Muscle layer of colon (tissue), 2 donors: ENCODE results near the gene OR52J3.
"Not testable (repeated sequence)": the region's sequence is repeated elsewhere in the genome, so short reads cannot be mapped to it uniquely, and the experiment has no call there.

Experiments
- H3K27ac ChIP-seq: one replicate; pipeline ENCODE4 v1.7.0; 2013; ENCODE audit warnings: low read depth, mild to moderate bottlenecking, low read length, moderate library complexity
- H3K27me3 ChIP-seq, 2 donors: one replicate each; pipeline ENCODE4 v1.7.0; 2013; ENCODE audit warnings: low read length in 2 of 2, mild to moderate bottlenecking in 2 of 2; ENCODE audit not compliant: insufficient read depth in 2 of 2, control insufficient read depth in 1 of 2
- H3K36me3 ChIP-seq: one replicate; pipeline ENCODE4 v1.7.0; 2013; ENCODE audit warnings: mild to moderate bottlenecking, low read length; ENCODE audit not compliant: insufficient read depth
- H3K4me1 ChIP-seq: one replicate; pipeline ENCODE4 v1.7.0; 2013; ENCODE audit warnings: mild to moderate bottlenecking, low read length; ENCODE audit not compliant: insufficient read depth
- H3K4me3 ChIP-seq, 2 donors: one replicate each; pipeline ENCODE4 v1.7.0; 2013; ENCODE audit warnings: low read length in 2 of 2, low read depth in 1 of 2, mild to moderate bottlenecking in 1 of 2, moderate library complexity in 1 of 2
- H3K9ac ChIP-seq: one replicate; pipeline ENCODE4 v1.7.0; 2013; ENCODE audit warnings: low read length
- H3K9me3 ChIP-seq: one replicate; pipeline ENCODE4 v1.7.0; 2013; ENCODE audit warnings: mild to moderate bottlenecking, low read length
- donor health status: abdominal sarcoma.
- donor health status: Adenocarcinoma of cecum.

The OR52J3 gene

GRCh38 chr11:5046754-5047330 lies 516 bp downstream of the OR52J3 start:
- no peak overlapping the region for H3K9ac ChIP-seq
- H3K9me3 ChIP-seq = no peaks in the 10 kb centered on the region
- H3K4me3 ChIP-seq = no peak overlapping the region
- H3K27ac ChIP-seq = no peak overlapping the region
- H3K27me3 ChIP-seq = no peaks in the 10 kb centered on the region
- H3K36me3 ChIP-seq = no peaks in the 10 kb centered on the region
- H3K4me1 ChIP-seq = no peaks in the 10 kb centered on the region

- not testable (repeated sequence) for H3K9me3 ChIP-seq, H3K27me3 ChIP-seq, H3K9ac ChIP-seq, H3K36me3 ChIP-seq, H3K4me3 ChIP-seq, H3K27ac ChIP-seq, H3K4me1 ChIP-seq
Observed at GRCh38 chr11:5058679-5059078, 12.4 kb downstream of the OR52J3 start.

GRCh38 chr11:5059391-5059790 lies 13.1 kb downstream of the OR52J3 start, which contains the start of gene OR52E2:
OR52E2 (minus strand) TSS chr11:5059627; CDS start chr11:5059627, 0 bp downstream.
- Histone ChIP-seq H3K9me3 (no peaks in the 10 kb centered on the region), H3K4me3 (no peak within 1 kb of the TSS), H3K4me1 (no peaks in the 10 kb centered on the region), H3K27me3 (no peaks in the 10 kb centered on the region), H3K36me3 (no peaks in the 10 kb centered on the region), H3K27ac (no peak within 1 kb of the TSS), H3K9ac (no peak within 1 kb of the TSS)

- no peak overlapping the region for H3K27ac ChIP-seq
- no peaks in the 10 kb centered on the region for H3K27me3 ChIP-seq
- H3K4me1 ChIP-seq = no peaks in the 10 kb centered on the region
- no peaks in the 10 kb centered on the region for H3K36me3 ChIP-seq
- no peaks in the 10 kb centered on the region for H3K9me3 ChIP-seq
- no peak overlapping the region for H3K9ac ChIP-seq
- no peak overlapping the region for H3K4me3 ChIP-seq
Observed at GRCh38 chr11:5065027-5065426, 18.7 kb downstream of the OR52J3 start.

- Histone ChIP-seq H3K9ac (no peak within 1 kb of the TSS), H3K36me3 (no peaks in the 10 kb centered on the region), H3K9me3 (no peaks in the 10 kb centered on the region), H3K4me1 (no peaks in the 10 kb centered on the region), H3K27ac (no peak within 1 kb of the TSS), H3K27me3 (no peaks in the 10 kb centered on the region), H3K4me3 (no peak within 1 kb of the TSS)
Observed at GRCh38 chr11:5069272-5069671, 22.9 kb downstream of the OR52J3 start, which contains the start of gene OR52E1. OR52E1 (plus strand) TSS chr11:5069572.

GRCh38 chr11:5071799-5072198 lies 25.5 kb downstream of the OR52J3 start:
- Histone ChIP-seq H3K27ac (no peak overlapping the region), H3K9me3 (no peaks in the 10 kb centered on the region), H3K27me3 (no peaks in the 10 kb centered on the region)

GRCh38 chr11:5081405-5081804 lies 35.1 kb downstream of the OR52J3 start:
- H3K4me1 ChIP-seq = no peaks in the 10 kb centered on the region
- H3K36me3 ChIP-seq = no peaks in the 10 kb centered on the region
- no peak overlapping the region for H3K4me3 ChIP-seq
- no peaks in the 10 kb centered on the region for H3K27me3 ChIP-seq
- no peaks in the 10 kb centered on the region for H3K9me3 ChIP-seq
- H3K27ac ChIP-seq = no peak overlapping the region
- no peak overlapping the region for H3K9ac ChIP-seq

More at GRCh38 chr11:5071799-5072198, 25.5 kb downstream of the OR52J3 start:
- Histone ChIP-seq H3K9ac (no peak overlapping the region), H3K4me3 (no peak overlapping the region), H3K4me1 (no peaks in the 10 kb centered on the region), H3K36me3 (no peaks in the 10 kb centered on the region)

- no peaks in the 10 kb centered on the region for H3K27me3 ChIP-seq
- no peaks in the 10 kb centered on the region for H3K36me3 ChIP-seq
- H3K9ac ChIP-seq = no peak overlapping the region
- no peaks in the 10 kb centered on the region for H3K9me3 ChIP-seq
- no peak overlapping the region for H3K27ac ChIP-seq
- H3K4me1 ChIP-seq = no peaks in the 10 kb centered on the region
- H3K4me3 ChIP-seq = no peak overlapping the region
Observed at GRCh38 chr11:5083602-5084001, 37.3 kb downstream of the OR52J3 start.

- H3K4me1 ChIP-seq = no peaks in the 10 kb centered on the region
- no peak overlapping the region for H3K27ac ChIP-seq
- H3K36me3 ChIP-seq = no peaks in the 10 kb centered on the region
- H3K27me3 ChIP-seq = no peaks in the 10 kb centered on the region
- H3K9me3 ChIP-seq = no peaks in the 10 kb centered on the region
- no peak overlapping the region for H3K9ac ChIP-seq
- no peak overlapping the region for H3K4me3 ChIP-seq
Observed at GRCh38 chr11:5088556-5088955, 42.2 kb downstream of the OR52J3 start.

GRCh38 chr11:5090668-5091067 lies 44.3 kb downstream of the OR52J3 start:
- Histone ChIP-seq H3K9me3 (no peaks in the 10 kb centered on the region), H3K4me1 (no peaks in the 10 kb centered on the region), H3K36me3 (no peaks in the 10 kb centered on the region), H3K27ac (no peak overlapping the region), H3K9ac (no peak overlapping the region), H3K27me3 (no peaks in the 10 kb centered on the region), H3K4me3 (no peak overlapping the region)

- no peaks in the 10 kb centered on the region for H3K27me3 ChIP-seq
- H3K27ac ChIP-seq = no peak overlapping the region
- no peak overlapping the region for H3K9ac ChIP-seq
- H3K4me1 ChIP-seq = no peaks in the 10 kb centered on the region
- no peak overlapping the region for H3K4me3 ChIP-seq
- H3K9me3 ChIP-seq = no peaks in the 10 kb centered on the region
- H3K36me3 ChIP-seq = no peaks in the 10 kb centered on the region
Observed at GRCh38 chr11:5092821-5093585, 46.7 kb downstream of the OR52J3 start.

- H3K9ac ChIP-seq = no peak overlapping the region
- no peaks in the 10 kb centered on the region for H3K36me3 ChIP-seq
- no peaks in the 10 kb centered on the region for H3K4me1 ChIP-seq
- no peaks in the 10 kb centered on the region for H3K9me3 ChIP-seq
- H3K4me3 ChIP-seq = no peak overlapping the region
- no peaks in the 10 kb centered on the region for H3K27me3 ChIP-seq
- no peak overlapping the region for H3K27ac ChIP-seq
Observed at GRCh38 chr11:5096011-5096410, 49.7 kb downstream of the OR52J3 start.
